NCI-H524 (cell line): ENCODE data around the gene PPP1R16B.

ENCODE experiments used
- DNase-seq, 2 experiments: peaks; one replicate each; lab custom pipeline; 2025; lab: John Stamatoyannopoulos, UW

Gene PPP1R16B

DNA sequence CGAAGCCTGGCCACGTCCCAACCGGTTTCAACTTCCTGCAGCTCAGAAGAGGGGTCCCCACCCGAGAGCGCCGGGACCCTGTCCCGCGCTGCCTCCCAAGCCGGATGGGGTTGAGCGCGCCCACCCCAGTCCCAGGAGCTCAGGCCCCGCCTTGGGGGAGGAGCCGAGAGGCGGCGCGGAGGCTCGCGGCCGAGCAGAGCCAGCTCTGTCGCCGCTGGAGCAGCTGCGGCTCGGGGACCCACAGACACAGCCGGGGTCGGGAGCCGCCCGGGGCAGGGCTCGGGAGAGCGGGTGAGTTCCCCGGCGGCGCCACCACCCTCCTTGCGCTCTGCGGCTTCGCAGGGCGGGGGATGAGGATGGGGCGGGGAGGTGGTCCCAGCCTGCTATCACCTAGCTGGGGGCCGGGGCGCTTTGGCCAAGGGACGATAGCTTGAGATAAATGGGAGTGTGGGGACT lies at the start of gene PPP1R16B:
Gene PPP1R16B, plus strand, starts transcription at position 196 of the 456 bp plus-strand sequence. CDS start 30,229 bp downstream, outside the sequence.
- peak; percentile 25 to 78 for DNase-seq

DNA sequence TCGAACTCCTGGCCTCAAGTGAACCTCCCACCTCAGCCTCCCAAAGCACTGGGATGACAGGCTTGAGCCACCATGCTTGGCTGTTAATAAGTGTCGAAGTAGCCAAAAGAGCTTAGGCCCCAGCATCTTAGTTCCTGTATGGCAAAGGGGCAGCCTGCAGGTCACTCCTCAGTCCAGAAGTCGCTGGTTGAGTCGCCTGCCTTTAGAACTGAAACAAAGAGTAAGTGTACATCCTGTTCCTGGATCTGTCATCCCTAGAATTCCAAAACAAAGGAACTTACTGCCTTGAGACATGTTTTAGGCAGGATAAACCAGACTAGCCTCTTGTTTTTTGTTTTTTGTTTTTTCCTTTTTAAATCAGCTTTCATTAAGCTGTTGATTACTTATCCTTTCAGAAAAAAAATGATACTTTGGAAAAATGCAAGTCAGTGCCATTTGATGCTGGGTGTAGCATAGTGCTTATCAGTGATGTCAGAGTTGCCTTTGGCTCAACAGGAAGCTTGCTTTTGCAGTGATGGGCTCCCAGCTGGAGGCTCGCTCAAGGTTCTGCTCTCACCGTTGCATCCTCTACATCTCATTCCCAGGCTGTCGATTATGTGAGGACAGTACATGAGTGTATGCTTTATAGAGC lies 48.2 kb upstream of the PPP1R16B start:
- no peak for DNase-seq

DNA sequence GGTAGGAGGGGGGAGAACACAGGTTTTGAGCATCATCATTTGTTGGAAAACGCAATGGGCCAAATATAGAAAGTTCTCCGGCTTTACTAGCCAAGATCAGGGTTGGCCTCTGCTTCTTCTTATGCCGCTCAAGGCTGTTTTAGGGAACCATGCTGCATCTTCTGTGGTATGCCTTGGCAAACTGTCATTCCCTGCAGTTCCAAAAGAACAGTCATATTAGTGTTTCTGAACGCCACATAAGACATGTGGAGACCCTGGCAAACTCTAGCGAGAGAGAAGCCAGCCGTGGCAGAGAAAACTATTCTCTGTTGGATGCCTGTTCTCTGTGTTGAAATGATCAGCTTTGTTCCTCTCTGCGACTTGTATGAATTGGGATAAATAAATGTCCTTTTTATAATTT lies 46.4 kb upstream of the PPP1R16B start:
- no peak for DNase-seq

DNA sequence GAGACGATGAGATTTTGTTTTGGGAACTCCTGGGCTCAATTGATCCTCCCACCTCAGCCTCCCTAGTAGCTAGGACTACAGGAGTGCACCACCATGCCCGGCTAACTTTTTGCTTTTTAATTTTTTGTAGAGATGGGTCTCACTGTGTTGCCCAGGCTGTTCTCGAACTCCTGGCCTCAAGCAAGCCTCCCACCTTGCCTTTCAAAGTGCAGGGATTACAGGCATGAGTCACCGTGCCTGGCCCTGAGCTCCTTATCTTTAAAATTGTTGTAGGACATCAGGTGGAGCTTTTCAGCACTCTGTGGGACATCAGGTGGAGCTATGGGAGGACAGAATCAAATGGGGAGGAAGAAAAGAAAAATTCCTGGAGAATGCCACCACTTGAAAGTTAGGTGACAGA lies 44.5 kb upstream of the PPP1R16B start:
- no peak for DNase-seq

DNA sequence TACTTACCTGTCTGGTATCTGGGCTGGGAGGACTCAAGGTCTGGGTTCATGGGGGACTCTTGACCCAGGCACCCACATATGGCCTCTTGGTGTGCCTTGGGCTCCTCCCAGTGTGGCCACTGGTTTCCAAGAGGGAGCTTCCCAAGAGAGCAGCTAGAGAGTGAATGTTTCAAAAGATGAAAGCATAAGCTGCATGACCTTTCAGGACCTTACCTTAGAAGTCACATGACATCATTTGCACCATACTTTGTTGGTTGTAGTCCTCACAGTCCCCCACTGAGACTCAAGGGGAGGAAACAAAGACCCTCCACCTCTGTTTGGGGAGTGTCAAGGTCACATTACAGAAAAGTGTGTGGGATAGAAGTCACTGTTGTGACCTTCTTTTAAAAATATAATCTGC lies 43.3 kb upstream of the PPP1R16B start:
- no peak for DNase-seq

DNA sequence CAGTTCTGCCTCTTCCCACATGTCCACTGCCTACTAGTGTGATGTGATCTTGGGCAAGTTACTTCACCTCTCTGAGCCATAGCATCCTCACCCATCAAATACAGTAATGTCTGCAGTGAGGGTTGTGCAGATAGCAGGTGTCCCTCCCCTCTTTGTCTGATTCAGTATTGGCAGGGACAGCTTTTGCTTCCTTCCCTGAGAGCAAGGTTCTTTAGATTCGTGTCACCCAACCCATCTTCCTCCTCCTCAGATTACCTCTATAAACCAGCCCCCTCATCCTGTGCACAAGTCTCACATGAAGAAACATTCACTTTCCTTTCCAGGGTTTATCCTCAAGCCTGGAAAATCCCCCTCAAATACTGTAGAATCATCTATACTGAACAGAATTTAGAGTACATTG lies 41.9 kb upstream of the PPP1R16B start:
- no peak for DNase-seq

DNA sequence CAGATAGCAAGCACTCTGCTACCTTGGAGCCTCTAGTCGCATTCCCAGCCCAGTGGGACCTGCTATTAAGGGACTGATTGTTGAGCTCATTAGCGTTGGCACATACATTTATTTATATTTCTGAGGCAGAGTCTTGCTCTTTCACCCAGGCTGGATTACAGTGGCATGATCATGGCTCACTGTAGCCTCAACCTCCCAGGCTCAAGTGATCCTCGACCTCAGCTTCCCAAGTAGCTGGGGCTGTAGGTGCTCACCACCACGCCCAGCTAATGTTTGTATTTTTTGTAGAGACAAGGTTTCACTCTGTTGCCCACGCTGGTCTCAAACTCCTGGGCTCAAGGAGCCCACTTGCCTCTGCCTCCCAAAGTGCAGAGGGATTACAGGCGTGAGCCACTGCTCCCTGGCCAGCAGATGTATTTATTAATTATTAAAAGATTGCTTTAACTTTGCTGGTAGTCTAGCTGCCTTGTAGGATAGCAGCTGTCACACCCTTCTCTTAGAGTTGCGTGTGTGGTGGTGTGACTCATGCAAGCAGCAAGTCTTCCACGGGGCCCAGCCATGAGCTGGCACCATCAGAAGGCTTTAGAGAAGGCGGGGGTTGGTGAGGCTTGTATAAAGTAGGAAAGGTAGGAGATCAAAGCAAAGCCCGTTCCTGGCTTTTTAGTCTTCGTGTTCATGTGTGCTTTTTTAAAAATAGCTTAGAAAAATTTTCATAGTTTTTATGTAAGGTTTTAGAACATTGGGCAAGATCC lies 40.8 kb upstream of the PPP1R16B start:
- DNase-seq = no peak

DNA sequence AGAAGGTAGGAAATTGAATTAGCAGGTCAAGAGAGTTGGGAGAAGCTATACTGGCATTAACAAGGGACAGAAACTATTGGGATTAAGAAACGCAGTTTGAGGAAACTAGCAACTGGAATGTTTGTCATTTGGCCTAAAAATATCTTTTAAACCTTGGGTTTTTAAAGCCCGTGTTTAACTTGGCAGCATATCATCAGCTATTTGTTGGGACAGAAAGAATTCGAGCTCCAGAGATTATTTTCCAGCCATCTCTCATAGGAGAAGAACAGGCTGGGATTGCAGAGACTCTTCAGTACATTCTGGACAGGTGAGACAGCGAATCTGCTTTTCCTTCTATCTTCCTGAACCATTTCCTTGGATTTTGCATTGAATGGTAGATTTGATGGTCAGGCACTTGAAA lies 39.4 kb upstream of the PPP1R16B start:
- DNase-seq = no peak

DNA sequence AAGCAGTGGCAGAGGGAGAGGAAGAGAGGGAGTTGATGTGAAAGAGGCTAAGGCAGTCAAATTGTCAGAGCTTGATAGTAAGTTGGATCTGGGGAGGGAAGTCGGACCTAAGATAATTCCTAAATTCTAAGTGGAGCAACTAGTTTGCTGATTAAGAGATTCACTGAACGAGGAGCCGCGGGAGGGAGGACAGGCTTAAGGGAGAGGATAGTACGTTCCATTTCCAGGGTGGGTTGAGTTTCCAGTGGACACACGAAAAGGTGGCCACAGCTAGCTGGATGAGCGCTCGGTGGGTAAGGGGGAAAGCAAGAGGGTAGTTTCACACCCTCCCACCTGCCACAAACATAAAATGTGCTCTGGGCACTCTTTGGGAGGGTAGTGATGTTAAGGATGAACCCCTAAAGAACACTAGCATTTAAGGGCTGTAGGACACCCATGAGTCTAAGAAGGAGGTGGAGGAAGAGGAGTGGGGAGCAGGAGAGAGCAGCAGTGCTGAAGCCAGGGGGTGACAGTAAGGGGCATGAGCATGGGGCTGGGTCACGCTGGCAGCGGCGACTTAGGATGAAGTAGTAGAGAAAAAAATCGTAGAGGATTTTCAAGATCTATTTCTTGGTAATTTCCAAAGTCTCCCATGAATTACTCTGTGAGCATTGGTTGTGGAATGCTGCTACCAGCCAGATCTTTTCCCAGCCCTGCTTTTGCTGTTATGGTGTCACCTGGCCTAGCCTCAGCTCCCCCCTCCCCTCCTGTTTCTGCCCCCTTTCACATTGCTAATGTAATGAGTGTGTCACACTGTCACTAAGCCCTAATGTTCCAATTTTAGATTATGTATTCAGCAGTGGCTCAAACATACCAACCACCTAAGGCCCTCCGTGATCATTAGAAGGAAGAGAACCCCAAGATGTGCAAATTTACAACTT lies 35.9 kb upstream of the PPP1R16B start:
- DNase-seq = no peak

DNA sequence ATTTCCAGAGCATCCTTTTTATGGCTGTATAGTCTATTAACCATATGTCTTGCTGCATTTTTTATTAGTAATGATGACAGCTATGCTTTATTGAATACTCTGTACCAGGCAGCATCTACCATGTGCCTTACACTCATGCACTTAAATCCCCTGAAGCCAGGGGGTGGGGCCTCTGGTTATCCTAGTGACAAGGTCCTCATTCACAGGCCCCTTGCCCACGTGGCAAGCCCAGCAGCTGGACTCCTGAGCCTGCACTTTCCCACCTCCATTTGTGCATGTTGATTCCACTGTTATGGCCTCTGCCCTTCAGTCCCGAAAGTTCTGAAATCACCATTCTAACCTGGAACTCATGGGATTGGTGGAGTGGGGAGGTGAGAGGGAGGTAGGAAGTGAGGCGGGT lies 35.0 kb upstream of the PPP1R16B start:
- DNase-seq = no peak

DNA sequence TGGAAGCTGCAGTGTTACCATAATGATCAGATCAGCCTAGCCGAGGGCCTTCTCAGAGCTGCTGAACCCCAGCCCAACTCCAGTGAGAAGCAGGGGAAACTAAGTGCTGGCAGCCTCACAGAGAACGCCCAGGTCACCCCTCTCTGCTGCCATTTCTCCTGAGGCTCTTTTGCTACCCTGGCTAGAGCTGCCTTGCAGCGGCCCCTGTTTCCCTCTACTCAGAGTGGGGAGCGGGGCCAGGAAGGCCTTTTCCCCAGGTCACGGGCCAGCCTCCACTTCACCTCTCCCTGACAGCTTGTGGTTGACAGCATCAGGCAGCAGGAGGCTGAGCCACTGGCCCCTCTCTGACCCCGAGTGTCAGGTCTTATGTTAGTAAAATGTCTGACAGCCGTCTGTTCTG lies 34.5 kb upstream of the PPP1R16B start:
- DNase-seq = no peak

DNA sequence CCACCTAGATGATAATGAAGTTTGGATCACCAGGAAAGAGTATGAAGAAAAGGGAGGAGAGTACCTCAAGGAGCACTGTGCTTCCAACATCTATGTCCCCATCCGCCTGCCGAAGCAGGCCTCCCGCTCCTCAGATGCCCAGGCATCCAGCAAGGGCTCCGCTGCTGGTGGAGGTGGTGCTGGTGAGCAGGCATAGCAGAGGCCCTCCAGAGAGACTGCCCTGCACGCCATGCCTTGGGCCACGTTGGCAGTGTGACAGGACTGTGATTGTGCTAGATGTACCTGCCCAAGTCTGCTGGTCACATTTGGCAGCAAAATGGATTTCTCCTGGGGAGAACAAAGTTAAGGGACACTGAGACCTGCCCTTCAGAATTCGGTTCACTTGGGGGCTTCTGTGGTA lies 33.9 kb upstream of the PPP1R16B start:
- DNase-seq = no peak

DNA sequence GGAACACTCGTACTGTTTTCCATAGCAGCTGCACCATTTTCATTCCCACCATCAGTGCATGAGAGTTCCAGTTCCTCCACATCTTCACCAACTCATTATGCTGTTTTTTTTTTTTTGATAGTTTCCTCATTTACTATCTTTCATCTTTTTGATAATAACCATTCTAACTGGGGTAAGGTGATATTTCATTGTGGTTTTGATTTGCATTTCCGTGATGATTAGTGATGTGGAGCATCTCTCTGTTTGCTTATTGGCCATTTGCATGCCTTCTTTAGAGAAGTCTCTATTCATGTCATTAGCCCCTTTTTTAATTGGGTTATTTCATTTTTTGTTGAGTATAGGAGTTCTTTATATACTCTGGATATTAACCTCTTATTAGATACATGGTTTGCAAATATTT lies 31.3 kb upstream of the PPP1R16B start:
- no peak for DNase-seq

DNA sequence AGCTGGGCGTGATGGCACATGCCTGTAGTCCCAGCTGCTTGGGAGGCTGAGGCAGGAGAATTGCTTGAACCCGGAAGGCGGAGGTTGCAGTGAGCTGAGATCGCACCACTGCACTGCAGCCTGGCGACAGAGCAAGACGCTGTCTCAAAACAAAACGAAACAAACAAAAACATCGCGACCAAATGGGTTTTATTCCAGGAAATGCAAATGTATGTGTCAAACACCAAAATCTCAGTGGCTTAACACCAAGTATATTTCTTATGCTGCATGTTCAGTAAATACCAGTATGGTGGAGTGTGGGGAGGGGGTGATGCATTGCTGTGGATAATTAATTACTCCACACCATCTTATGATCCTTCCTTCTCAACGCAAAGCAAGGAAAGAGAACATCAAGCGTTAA lies 29.1 kb upstream of the PPP1R16B start:
- no peak for DNase-seq

DNA sequence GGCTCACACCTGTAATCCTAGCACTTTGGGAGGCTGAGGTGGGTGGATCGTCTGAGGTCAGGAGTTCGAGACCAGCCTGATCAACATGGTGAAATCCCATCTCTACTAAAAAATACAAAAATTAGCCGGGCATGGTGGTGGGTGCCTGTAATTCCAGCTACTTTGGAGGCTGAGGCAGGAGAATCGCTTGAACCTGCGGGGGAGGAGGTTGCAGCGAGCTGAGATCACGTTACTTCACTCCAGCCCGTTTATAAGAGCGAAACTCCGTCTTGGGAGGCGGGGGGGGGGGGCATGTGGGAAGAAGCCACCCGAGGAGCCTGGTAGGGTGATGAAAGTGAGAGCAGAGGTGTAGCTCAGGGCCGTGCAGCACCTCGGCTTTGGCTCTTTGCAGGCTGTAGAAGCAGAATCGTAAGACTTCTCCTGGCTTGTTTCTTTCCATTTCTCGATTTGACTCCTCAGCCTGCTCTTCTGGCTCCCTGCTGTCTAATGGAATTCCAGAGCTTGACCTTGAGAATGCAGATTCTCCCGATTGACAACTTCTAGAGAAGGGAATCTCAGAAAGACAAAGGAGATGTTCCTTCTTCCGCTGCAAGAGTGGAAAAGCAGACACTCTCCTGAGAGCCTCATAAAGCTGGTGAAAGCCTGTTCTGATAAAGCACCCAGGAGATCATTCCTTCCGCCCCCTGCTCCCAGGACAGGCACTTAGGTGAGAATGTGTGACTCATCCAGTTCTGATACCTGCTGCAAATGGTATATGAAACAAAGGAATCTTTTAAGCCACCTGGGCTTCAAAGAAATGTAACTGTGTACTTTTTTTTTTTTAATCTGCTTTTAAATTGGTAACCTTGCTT lies 26.0 kb upstream of the PPP1R16B start:
- no peak for DNase-seq

DNA sequence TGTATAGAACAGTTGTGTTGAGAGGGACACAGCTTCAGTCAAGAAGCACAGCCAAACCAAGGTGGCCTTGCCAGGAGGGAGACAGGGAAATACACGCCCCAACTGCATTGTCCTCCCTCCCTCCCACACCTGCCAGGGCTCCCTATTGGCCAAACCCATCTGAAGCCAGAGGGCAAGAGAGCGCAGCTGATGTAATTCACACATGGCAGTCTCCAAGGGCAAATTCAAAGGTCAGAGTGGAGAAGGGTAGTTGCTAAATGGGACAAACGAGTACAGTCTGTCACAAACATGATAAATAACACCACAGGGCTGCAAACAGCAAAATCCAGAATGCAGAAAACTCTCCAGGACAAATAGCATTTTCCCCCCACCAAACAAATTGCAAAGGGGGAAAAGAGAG lies 23.2 kb upstream of the PPP1R16B start:
- no peak for DNase-seq

DNA sequence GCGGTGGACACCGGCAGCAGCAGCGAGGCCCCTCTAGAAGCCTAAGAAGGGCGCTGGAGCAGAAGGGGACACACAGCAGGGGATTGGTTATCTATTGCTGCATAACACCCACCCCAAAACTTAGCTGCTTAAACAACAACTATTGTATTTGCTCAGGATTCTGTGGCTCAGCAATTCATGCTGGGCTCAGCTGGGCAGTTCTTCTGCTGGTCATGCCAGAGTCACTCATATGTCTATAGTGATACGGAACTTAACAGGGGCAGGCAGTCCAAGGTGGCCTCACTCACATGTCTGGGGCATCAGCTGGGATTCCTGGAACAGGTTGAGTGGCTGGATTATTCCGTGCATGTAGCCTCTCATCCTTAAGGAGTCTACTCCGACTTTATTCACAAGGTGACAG lies 17.6 kb upstream of the PPP1R16B start:
- no peak for DNase-seq

DNA sequence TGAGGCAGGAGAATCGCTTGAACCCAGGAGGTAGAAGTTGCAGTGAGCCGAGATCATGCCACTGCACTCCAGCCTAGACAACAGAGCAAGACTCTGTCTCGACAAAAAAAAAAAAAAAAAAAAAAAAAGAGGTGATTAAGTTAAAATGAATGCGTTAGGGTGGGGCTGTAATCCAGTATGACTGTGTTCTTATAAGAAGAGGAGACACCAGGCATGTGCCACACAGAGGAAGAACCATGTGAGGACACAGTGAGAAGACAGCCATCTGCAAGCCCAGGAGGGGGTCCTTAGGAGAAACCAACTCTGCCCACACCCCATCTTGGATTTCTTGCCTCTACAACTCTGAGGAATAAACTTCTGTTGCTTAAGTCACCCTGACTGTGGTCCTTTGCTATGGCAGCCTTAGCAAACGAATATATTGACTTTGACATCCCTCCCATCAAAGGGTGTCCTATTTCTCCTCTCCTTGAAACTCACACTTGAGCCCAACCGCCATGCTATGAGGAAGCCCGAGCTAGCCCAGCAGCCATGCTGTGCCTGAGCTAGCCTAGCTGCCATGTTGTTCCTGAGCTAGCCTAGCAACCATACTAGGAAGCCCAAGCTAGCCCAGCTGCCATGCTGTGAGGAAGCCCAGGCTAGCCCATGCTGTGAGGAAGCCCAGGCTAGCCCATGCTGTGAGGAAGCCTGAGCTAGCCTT lies 15.8 kb upstream of the PPP1R16B start:
- no peak for DNase-seq

DNA sequence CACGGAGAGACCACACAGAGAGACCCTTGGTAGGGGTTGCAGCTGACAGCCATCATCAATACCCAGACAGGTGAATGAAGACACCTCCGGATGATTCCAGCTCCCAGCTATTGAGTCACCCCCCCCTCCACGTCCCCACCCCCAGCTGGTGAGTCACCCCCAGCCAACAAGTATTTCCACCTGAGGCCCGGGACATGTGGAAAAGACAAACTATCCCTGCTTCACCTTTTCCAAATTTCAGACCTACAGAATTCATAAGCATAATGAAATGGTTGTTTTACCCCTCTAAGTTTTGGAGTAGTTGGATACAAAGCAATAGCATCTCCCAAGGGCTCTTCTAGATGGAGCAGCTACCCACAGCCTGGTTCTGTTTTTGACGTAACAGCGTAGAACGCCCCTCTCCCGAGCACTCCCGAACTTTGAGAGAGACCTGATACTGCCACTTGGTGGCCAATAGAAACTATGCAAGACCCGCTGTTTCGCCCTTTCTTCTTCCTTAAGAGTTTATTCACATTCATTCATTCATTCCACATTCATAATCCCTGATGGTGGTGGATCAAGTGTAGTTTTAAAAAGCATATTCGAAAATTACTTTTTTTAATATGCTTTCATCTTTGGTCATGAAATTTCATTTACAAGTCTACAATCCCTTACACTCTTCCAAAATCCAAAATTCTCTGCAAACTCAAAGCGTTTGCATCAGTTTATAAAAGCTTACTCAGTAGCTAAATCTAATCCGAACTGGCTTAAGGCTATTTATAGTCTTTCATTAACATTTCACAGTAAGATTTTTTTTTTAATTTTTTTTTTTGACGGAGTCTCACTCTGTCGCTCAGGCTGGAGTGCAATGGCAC lies 15.1 kb upstream of the PPP1R16B start:
- DNase-seq = peak; percentile 30 to 43

DNA sequence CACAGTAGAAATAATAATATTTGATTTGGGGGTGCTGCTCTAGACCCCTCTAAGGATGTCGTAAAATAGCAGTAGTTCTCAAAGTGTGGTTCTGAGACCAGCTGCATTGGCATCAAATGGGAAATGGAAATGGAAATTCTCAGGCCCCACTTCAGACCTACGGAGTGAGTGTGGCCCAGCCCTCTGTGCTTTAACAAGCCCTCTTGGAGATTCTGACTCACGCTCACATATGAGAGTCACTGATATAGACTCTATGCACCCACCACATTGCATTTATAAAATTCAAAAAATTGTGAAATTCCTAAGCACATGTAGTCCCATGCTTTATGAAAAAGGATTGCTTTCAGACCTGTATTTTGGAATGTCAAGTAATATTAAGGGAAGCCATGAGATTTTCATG lies 14.2 kb upstream of the PPP1R16B start:
- DNase-seq = no peak
